ENCODE results near the gene KCNG2.

Gene KCNG2

DNA sequence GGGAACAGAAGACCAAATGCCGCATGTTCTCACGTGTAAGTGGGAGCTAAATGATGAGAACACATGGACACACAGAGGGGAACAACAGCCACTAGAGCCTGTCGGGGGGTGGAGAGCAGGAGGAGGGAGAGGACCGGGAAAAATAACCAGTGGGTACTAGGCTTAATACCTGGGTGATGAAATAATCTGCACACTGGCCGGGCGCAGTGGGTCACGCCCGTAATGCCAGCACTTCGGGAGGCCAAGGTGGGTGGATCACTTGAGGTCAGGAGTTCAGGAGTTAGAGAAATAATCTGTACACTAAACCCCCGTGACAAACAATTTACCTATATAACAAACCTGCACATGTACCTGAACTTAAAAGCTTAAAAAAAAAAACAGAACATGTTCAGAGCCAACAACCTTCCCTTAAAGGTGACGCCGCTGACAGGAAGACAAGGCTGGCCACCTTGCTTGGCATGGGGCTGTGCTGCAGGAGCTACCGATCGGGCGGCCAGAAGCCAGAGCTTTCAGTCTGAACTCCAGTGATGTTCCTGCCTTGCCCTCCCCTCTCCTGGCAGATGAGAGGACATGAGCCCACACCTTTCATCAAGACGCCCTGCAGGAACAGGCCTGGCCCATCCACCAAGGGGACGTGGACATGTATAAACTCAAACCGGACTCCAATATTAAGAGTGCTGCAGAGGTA is 142.5 kb downstream of the KCNG2 start:
- no peak for DNase-seq (ENCODE audit: low read depth in 2 of 2)

DNA sequence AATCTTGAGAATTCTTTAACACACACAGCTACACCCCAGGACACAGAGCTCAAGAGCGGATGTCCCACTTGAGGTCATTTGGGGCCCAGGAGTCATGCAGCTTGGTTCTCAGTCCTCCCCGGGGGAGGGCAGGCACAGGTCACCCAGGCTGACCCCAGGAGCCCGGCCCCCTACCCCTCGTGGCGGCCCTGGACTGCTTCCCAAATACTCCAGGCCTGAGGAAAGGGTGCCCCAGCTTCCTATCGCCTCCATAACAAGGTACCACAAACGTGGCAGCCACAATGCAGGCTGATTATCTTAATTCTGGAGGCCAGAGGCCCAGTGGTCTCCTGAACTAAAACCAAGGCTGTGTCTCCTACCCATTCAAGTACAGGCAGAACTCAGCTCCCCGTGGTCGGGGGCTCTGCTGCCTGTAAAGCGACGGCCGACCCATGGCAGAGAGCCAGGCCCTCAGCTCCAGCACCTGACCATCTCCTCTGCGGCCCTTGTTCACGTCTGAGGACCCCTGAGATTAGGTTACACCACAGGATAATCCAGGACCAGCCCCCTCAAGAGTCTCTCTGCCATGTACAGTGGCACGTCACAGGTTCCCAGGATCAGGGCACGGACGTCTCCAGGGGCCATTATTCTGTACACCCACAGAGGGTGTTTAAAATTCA is 143.2 kb downstream of the KCNG2 start:
- no peak for DNase-seq (ENCODE audit: low read depth in 2 of 2)

DNA sequence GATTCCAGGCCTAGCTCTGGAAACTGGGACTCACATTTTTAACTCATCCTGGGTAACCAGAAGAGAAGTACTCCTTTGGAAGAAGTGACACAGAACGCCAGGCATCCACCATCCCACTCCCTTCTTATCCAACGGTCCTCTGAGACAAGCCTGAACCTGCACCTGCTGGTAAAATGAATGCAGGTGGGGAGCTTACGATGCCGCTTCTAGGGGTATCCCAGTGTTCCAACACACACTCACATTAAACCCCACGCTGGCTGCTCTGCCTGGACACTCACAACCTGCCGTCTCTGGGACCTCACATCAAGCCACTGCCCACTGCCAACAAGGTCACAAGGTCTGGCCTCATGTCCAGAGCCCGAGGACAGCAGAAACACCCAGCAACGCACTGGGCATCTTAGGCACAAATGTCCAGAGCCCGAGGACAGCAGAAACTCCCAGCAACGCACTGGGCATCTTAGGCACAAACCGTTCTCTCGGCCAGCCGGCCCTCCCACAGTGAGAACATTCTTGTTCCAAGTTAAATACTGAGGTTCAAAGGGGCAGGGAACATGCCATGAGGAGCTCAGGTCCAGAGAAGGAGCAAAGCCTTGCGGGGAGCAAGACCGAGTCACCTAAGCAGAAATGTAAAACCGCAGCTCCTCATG is 143.9 kb downstream of the KCNG2 start:
- DNase-seq (ENCODE audit: low read depth in 2 of 2), result no peak

GRCh38 chr18:79942211-79942610 is 144.5 kb downstream of the KCNG2 start:
- no peak for DNase-seq (ENCODE audit: low read depth in 2 of 2)

DNA sequence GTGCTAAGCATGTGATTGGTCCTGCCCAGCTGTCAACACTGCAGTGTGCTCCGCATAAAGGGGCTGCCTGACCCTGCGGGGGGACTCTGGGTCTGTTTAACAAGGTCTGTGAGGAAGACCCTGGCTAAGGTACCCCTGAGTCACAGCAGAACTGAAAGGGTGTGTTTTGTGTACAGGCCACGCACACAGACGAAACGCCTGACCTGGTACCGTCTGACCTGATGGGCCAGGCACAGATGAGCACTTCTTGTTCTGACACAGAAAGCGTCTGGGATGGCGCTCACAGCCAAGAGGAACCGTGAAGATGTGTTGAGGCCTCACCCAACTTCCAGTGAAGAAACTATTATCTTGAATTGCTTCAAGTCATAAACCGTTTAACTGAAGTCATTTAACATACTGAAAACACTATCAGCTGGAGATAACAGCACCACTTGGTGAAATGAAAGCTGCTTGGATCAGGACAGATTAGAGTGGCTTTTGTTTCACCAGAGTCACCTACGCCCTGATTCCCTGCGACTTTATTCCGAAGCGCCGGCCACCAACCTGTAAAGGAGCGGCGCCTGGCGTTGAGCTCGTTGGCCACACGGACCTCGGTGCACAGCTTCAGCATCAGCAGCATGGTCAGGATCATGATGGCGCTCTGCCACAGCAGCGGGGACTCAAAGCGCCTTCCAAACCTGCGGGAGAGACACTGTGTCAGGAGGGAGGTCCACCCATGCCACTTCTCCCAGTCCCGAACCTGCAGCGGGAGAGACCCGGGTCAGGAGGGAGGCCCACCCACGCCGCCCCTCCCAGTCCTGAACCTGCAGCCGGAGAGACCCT is 145.3 kb downstream of the KCNG2 start:
- DNase-seq (ENCODE audit: low read depth in 2 of 2), result no peak

GRCh38 chr18:79943608-79944125 is 145.9 kb downstream of the KCNG2 start:
- DNase-seq (ENCODE audit: low read depth in 2 of 2), result no peak

GRCh38 chr18:79944126-79944731 is 146.5 kb downstream of the KCNG2 start:
- DNase-seq (ENCODE audit: low read depth in 2 of 2), result no peak

DNA sequence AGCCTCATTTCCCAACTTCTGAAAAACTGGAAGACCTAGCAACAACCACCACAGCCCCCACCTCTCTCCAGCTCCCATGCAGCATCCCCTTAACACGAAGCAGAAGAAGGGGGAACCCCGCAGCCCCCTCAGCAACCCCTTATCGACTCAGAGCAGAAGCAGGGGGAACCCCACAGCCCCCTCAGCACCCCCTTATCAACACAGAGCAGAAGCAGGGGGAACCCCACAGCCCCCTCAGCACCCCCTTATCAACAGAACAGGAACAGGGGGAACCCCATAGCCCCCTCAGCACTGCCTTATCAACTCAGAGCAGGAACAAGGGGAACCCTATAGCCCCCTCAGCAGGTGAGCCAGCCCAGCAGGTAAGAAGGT is 147.0 kb downstream of the KCNG2 start:
- no peak for DNase-seq (ENCODE audit: low read depth in 2 of 2)

GRCh38 chr18:79945118-79946042 is 147.6 kb downstream of the KCNG2 start:
- no peak for DNase-seq (ENCODE audit: low read depth in 2 of 2)

- DNase-seq (ENCODE audit: low read depth in 2 of 2), result no peak
Measured at GRCh38 chr18:79947054-79947755, 149.5 kb downstream of the KCNG2 start.

- no peak for DNase-seq (ENCODE audit: low read depth in 2 of 2)
Measured at GRCh38 chr18:79947881-79948610, 150.3 kb downstream of the KCNG2 start.

DNA sequence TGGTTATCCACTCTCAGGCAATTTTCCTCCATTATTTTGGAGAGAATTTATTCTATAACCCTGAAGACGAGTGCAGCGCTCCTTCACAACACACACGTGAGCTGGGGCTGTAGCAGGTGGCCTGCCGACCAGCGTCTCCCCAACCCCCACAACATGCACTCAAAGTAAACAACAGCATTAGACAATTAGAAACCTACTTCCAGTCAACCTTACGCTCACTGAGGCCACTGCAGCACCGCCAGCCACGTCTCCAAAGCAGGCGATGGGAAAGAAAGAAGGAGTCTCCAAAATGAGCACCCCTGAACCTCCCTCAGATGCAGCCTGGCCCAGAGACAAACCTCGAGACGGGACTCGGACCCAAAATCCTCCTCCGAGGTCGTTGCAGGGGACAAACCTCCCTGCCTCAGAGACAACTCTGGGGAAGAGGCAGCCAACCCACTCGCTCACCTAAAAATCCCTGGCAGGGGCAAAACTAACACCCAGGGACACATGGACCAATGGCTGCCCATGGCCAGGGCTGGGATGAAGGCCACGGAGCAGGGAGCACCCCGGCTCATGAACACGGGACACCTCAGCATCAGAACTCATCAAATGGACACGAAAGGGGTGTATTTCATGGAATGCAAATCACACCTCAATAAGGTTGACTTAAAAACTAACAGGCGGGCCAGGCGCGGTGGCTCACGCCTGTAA is 151.1 kb downstream of the KCNG2 start:
- DNase-seq (ENCODE audit: low read depth in 2 of 2), result no peak
